KMS-11 (cell line): ENCODE data around the gene KIAA0825.

Experiments used
- H2AFZ ChIP-seq: fragments of 200-600 bp; sonication (generic); 2 replicates; pipeline ENCODE4 v1.6.1; 2016; ENCODE audit warnings: antibody characterized with exemption, mixed run types, low read depth
- H3K27ac ChIP-seq: fragments of 200-600 bp; sonication (generic); 2 replicates; pipeline ENCODE4 v1.6.1; 2016; ENCODE audit warnings: mild to moderate bottlenecking, mixed run types
- H3K27me3 ChIP-seq: fragments of 200-600 bp; sonication (generic); 2 replicates; pipeline ENCODE4 v1.6.1; 2017; ENCODE audit warnings: mild to moderate bottlenecking, low read depth, mixed run types, moderate library complexity; ENCODE audit not compliant: insufficient read depth
- H3K36me3 ChIP-seq: fragments of 200-600 bp; sonication (generic); 2 replicates; pipeline ENCODE4 v1.6.1; 2017; ENCODE audit warnings: mild to moderate bottlenecking, mixed run types; ENCODE audit not compliant: insufficient read depth
- H3K4me1 ChIP-seq: fragments of 200-600 bp; sonication (generic); 2 replicates; pipeline ENCODE4 v1.6.1; 2016; ENCODE audit warnings: mild to moderate bottlenecking, low read depth, mixed run types; ENCODE audit not compliant: poor library complexity, severe bottlenecking
- H3K4me2 ChIP-seq: fragments of 200-600 bp; sonication (generic); 2 replicates; pipeline ENCODE4 v1.7.0; 2016; ENCODE audit warnings: mild to moderate bottlenecking, mixed run types
- H3K4me3 ChIP-seq: fragments of 200-600 bp; sonication (generic); IDR thresholded peaks from 2 replicates; pipeline ENCODE4 v1.6.1; 2017; ENCODE audit warnings: low read depth, low read length, mixed read lengths; ENCODE audit not compliant: insufficient read depth
- H3K79me2 ChIP-seq: fragments of 200-600 bp; sonication (generic); 2 replicates; pipeline ENCODE4 v1.6.1; 2016; ENCODE audit warnings: low read depth, mixed run types; ENCODE audit not compliant: insufficient read depth
- H3K9ac ChIP-seq: fragments of 200-600 bp; sonication (generic); 2 replicates; pipeline ENCODE4 v1.6.1; 2016; ENCODE audit warnings: mild to moderate bottlenecking, mixed run types
- H4K20me1 ChIP-seq: fragments of 200-600 bp; sonication (generic); 2 replicates; pipeline ENCODE4 v1.6.1; 2016; ENCODE audit warnings: mild to moderate bottlenecking, mixed run types; ENCODE audit not compliant: insufficient read depth
- TF ChIP-seq, protein P1 (sequence below): fragments of 200-600 bp; sonication (generic); conservative IDR thresholded peaks from 2 replicates; pipeline ENCODE4 v1.6.1; 2017; ENCODE audit warnings: low read depth, mild to moderate bottlenecking, antibody characterized with exemption, low read length, moderate library complexity, mixed read lengths

KIAA0825 gene

DNA sequence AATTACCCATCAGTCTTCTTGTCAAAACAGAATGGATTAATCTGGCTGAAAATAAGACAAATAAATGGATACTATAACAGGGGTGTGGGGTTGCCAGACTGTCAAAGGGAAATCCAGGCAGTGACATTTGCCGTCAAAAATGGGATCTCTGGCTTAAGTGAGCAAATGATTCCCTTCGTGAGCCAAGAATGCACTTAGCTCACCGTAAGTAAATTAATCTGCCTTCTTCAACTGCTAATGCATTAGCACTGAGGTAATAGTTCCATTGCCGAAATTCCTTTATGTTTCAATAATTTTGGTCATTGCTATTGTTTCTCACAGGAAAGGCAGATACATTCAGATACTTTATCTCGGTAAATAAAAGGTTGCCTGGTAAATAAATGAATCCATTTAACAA, 377.8 kb downstream of the KIAA0825 start:
- Histone ChIP-seq H4K20me1 (no peaks in the 10 kb centered on the region), H3K79me2 (no peaks in the 10 kb centered on the region), H3K4me3 (no peak overlapping the region), H3K36me3 (no peaks in the 10 kb centered on the region), H3K27me3 (no peaks in the 10 kb centered on the region), H3K4me2 (no peak overlapping the region), H3K9ac (no peak overlapping the region), H3K4me1 (no peaks in the 10 kb centered on the region), H3K27ac (no peak overlapping the region), H2AFZ (no peak overlapping the region)
- TF ChIP-seq, protein P1, sequence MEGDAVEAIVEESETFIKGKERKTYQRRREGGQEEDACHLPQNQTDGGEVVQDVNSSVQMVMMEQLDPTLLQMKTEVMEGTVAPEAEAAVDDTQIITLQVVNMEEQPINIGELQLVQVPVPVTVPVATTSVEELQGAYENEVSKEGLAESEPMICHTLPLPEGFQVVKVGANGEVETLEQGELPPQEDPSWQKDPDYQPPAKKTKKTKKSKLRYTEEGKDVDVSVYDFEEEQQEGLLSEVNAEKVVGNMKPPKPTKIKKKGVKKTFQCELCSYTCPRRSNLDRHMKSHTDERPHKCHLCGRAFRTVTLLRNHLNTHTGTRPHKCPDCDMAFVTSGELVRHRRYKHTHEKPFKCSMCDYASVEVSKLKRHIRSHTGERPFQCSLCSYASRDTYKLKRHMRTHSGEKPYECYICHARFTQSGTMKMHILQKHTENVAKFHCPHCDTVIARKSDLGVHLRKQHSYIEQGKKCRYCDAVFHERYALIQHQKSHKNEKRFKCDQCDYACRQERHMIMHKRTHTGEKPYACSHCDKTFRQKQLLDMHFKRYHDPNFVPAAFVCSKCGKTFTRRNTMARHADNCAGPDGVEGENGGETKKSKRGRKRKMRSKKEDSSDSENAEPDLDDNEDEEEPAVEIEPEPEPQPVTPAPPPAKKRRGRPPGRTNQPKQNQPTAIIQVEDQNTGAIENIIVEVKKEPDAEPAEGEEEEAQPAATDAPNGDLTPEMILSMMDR, result no peak

DNA sequence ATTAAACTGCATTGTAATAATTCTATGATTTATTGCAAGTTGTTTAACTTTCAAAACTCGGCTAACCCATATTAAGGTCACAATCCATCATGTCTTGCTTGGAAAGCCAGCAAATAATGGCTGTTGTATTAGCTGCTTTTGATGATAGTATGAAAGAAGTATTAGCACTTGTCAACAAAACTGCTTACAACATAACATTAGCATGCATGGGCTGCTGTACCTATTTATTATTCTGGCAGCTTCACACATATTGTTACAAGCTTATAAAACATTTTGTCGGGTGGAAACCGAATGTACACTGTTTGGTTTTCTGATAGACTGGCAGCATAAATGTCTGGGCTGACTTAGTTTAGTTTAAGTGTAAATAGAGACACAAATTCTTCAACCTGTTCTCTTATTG, 378.3 kb downstream of the KIAA0825 start:
- H4K20me1 ChIP-seq, result no peaks in the 10 kb centered on the region
- TF ChIP-seq, protein P1, result no peak
- H2AFZ ChIP-seq, result no peak overlapping the region
- no peak overlapping the region for H3K4me3 ChIP-seq
- no peaks in the 10 kb centered on the region for H3K36me3 ChIP-seq
- no peak overlapping the region for H3K4me2 ChIP-seq
- H3K27me3 ChIP-seq, result no peaks in the 10 kb centered on the region
- no peak overlapping the region for H3K27ac ChIP-seq
- no peaks in the 10 kb centered on the region for H3K79me2 ChIP-seq
- no peak overlapping the region for H3K9ac ChIP-seq
- H3K4me1 ChIP-seq, result no peaks in the 10 kb centered on the region

DNA sequence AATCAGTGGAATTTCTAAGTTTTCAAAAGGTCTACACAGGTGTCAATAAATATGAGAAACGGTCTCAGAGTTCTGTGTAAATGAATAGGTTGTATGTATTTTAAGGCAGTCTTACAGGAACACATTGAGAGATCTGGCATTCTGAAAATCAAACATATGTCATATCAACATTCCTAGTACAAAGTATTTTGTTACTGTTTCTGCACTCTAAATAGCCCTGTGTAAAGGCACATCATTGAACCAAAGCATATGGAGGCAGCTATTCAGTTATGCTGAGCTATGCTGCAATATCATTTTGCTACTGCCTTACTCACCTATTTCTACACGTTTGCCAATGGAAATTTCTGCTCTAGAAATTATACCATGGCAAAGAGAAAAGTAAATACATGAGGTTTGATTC, 379.1 kb downstream of the KIAA0825 start:
- Histone ChIP-seq H3K79me2 (no peaks in the 10 kb centered on the region), H3K4me2 (no peak overlapping the region), H3K27ac (no peak overlapping the region), H3K9ac (no peak overlapping the region), H3K4me1 (no peaks in the 10 kb centered on the region), H3K27me3 (no peaks in the 10 kb centered on the region), H4K20me1 (no peaks in the 10 kb centered on the region), H2AFZ (no peak overlapping the region), H3K36me3 (no peaks in the 10 kb centered on the region), H3K4me3 (no peak overlapping the region)
- TF ChIP-seq, protein P1, result no peak

DNA sequence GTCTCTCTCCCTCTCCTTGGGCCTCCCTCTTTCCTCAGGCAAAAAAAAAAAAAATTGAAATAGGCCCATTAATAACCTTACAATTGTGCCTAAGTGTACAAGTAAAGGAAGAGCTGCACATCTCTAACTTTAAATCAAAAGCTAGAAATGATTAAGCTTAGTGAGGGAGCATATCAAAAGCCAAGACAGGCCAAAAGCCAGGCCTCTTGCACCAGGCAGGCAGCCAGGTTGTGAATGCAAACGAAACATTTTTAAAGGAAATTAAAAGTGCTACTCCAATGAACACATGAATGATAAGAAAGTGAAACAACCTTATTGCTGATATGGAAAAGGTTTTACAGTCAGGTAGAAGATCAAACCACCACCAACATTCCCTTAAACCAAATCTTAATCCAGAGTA, 383.4 kb downstream of the KIAA0825 start:
- H3K4me2 ChIP-seq, result no peak overlapping the region
- H3K4me3 ChIP-seq, result no peak overlapping the region
- H2AFZ ChIP-seq, result no peak overlapping the region
- no peaks in the 10 kb centered on the region for H3K79me2 ChIP-seq
- H3K27me3 ChIP-seq, result no peaks in the 10 kb centered on the region
- no peaks in the 10 kb centered on the region for H4K20me1 ChIP-seq
- H3K4me1 ChIP-seq, result no peaks in the 10 kb centered on the region
- TF ChIP-seq, protein P1, result no peak
- H3K36me3 ChIP-seq, result no peaks in the 10 kb centered on the region
- no peak overlapping the region for H3K27ac ChIP-seq
- no peak overlapping the region for H3K9ac ChIP-seq
